Tibial nerve (tissue), 3 donors: Measurements from ENCODE around the gene IL1A.

Source experiments
- POLR2A ChIP-seq, 2 donors: fragments of 450-650 bp; IDR thresholded peaks; one replicate each; pipeline ENCODE4 v1.6.1; 2017; ENCODE audit warnings: antibody characterized with exemption in 2 of 2, mild to moderate bottlenecking in 2 of 2, moderate library complexity in 2 of 2
- TF ChIP-seq, protein P1 (sequence below), 5 experiments: fragments of 200-600 bp in 3 of 5; fragments of 450-650 bp in 2 of 5; sonication (generic) in 3 of 5; IDR thresholded peaks; one replicate each; pipeline ENCODE4 v1.5.1; 2016 to 2019; ENCODE audit warnings: antibody characterized with exemption in 5 of 5, mild to moderate bottlenecking in 3 of 5, moderate library complexity in 2 of 5

GRCh38 chr2:112813280-112813966 lies 29.1 kb upstream of the IL1A start:
- TF ChIP-seq, protein P1, sequence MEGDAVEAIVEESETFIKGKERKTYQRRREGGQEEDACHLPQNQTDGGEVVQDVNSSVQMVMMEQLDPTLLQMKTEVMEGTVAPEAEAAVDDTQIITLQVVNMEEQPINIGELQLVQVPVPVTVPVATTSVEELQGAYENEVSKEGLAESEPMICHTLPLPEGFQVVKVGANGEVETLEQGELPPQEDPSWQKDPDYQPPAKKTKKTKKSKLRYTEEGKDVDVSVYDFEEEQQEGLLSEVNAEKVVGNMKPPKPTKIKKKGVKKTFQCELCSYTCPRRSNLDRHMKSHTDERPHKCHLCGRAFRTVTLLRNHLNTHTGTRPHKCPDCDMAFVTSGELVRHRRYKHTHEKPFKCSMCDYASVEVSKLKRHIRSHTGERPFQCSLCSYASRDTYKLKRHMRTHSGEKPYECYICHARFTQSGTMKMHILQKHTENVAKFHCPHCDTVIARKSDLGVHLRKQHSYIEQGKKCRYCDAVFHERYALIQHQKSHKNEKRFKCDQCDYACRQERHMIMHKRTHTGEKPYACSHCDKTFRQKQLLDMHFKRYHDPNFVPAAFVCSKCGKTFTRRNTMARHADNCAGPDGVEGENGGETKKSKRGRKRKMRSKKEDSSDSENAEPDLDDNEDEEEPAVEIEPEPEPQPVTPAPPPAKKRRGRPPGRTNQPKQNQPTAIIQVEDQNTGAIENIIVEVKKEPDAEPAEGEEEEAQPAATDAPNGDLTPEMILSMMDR (IDR thresholded peaks at IDR 0.05): no peak
- TF ChIP-seq POLR2A (IDR thresholded peaks at IDR 0.05): no peak
